ENCODE data around the gene PIGL.

GRCh38 chr17:16294560-16294959, 77.5 kb downstream of the PIGL start:
- TF ChIP-seq CTCF (conservative IDR thresholded peaks at IDR 0.05; ENCODE audit: low read length): no peak
- no peak for TF ChIP-seq EZH2phosphoT487 (IDR thresholded peaks at IDR 0.05; ENCODE audit: borderline replicate concordance)
